DMS53 treated with DMSO at 0.1 percent for 48 hours (cell line): ENCODE measurements around the gene XDH.

ENCODE experiments used
- DNase-seq: peaks from one replicate; lab custom pipeline; 2025; ENCODE audit not compliant: unreplicated experiment; lab: John Stamatoyannopoulos, UW

Gene XDH

DNA sequence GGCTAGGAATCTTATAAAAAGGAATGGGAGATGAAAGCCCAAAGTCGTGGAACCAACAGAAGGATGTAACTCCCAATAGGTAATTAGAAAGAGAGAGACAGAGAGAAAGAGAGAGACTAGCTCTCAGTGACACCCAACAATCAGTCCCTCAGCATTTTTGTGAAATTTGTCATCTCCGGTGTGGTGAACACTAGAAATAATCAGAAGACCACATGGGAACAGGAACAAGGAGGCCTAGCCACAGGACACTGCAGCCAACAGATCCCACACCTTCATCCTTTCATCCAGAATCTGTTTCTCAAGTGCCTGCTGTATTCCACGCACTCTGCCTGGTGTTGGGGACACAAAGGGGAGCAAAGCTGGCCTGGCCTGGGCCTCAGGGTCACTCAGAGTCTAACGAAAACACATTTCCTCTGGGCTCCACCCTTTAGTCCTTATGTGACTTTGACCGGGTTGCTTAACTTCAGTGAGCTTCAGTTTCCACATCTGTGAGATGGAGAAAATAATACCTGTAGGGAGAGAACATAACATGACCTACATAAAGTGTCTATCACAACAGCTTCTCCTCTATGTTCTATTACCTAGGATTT is 127.5 kb downstream of the XDH start:
- DNase-seq: no peak

DNA sequence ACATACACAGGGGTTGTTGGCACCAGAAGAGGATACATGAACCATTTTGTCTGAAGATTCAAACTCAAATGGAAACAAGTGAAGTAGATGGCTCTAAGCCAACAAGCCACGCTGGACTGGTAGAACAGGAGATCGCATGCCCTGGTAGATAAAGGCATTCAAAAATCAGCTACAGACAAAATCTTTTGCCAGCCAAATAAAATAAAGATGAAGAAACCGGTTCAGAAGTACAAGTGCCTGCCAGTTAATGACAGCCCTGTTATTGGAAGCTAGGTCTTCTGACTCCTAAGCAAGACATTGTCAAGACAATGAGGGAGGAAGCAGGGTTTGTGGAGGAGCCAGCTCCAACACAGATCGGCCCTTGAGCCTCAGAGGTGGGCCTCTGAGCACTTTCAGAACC is 128.3 kb downstream of the XDH start:
- no peak for DNase-seq
